HG02763 (cell line): ENCODE data around the gene FRZB.

Experiments used
- ATAC-seq: cut with Tn5 transposase; IDR thresholded peaks from one replicate; pipeline ENCODE4 v1.9.1; 2021; ENCODE audit warnings: mild to moderate bottlenecking, moderate library complexity; ENCODE audit not compliant: unreplicated experiment

FRZB gene

GRCh38 chr2:182804128-182804527 lies 62.3 kb downstream of the FRZB start:
- no peak for ATAC-seq

DNA sequence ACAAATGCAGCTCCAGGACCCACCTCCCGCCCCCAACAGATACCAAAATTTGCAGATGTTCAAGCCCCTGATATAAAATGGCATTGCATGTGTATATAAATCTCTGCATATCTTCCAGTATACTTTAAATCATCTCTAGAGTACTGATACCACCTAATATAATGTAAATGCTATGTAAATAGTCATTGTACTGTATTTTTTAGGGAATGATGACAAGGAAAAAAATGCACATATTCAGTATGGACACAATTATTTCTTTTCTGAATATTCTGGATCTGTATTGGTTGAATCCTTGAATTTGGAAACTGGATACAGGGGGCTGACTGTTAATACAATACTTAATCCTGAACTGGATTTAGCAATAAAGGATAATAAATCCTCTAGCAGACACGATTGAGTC lies 67.7 kb downstream of the FRZB start:
- no peak for ATAC-seq

DNA sequence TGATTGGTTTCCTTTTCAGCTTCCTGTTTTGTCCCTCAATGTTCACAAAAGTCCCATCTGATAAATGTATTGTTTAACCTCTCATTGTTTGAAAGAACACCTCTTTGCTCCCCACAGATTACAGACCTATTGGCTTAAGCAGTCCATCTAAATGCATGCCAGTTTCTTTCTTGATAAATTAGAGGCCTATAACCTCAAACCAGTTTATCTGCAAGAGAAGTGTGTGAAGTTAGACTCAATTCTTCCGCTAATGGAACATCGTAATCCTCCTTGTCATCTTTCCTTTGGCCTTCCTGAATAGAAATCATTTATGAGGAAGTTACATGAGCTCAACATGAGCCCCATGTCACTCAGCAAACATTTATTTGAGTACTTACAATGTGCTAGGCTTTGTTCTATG lies 74.0 kb downstream of the FRZB start:
- no peak for ATAC-seq

DNA sequence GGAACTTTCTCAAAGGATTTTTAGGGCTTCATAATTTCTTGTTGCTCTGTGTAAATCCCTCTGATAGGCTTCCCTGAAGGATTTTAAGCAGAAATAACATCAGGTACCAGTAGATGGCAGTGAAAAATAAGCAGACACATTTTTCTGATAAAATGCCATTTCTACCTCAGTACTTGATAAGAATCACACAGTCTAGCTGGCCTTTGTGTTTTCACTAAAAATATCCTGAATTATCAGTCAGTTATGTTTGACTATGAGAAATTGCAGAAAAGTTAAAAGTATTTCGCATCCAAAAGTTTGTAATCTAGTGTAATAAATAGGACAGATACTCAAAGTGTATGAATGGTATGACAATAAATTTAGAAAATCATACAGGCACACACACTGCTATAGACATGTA lies 81.7 kb downstream of the FRZB start:
- ATAC-seq, result no peak

GRCh38 chr2:182784058-182784706 lies 82.3 kb downstream of the FRZB start:
- ATAC-seq, result no peak
